ENCODE results near the gene WNT3.

Gene WNT3

DNA sequence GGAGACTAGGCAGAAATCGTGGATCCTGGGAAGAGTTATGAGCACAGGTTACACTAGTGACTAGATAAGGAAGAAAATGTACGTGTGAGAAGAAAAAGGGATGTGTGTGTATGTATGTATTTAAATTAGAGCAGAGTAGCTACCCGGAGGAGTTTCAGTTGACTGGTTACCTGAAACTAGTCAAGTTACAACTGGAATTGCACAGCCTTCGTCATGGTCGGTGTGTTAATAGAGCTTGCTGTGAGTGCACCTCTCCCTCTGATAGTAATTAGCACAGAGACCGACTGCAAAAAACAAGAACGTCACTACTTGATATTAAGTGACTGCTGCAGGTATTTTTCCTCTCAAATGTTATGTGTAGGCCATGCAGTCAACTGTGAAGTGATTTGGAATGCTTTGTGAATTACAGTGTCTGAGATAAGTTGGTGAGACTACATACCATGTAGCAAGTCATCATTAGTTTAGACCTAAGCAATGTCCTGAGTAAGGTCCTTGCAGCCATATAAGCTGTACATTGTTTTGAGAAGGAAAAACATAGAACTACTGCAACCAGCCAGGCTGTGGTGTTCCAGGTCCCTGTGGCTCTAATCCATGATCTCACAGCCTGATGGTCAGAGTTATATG, 95.7 kb downstream of the WNT3 start:
- DNase-seq = no peak

DNA sequence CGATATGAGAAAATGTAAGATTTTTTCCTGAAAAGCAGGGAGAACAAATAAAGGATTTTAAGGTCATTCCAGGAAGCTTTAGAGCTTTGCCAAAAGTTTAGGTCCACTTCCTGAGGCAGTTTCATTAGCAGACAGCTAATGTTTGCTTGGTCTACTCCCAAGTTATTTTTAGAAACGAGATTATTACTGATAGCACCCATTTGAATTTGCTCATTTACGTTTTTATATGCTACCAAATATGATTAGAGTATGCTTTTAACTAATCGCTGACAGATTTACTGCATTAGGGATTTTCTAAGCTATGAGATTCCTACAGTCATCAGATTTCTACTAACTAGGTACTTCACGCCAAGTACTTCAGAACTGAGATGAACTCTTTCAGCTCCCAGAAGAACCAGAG, 98.1 kb downstream of the WNT3 start:
- no peak for DNase-seq

DNA sequence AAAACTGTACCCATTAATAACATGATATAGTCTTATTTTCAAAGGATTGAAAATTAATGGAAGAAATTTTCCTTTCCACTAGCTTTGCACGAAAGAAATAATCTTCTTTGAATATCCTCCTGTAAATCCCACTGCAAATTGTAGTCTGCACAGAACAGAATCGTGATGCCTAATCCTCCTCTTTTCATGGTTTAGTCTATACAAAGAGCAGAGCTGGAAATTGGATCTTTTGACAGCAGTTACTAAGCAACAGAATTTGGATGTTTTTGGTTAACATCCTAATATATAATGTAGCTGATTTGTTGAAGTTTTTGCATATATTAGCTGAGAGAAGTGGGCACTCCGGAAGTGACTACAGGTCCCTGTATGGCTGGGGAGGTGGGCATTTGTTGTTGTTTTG, 98.6 kb downstream of the WNT3 start:
- DNase-seq = no peak

DNA sequence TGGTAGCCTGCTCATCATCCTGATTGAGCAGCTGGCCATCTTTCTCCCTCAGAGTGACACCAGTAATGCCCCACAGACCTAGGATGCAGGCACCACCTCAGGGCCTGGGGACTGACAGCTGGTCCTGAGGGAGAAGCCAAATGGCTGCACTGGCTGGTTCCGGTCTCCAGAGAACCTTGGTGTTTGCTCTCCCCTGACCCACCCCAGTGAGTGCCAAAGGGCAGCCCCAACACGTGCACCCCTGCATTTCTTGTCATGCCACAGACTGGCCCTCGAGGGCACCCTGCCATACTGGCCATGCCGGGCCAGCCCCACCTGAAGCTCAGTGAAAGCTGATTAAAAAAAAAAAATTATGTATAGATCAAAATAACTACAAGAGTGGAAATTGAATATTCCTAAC, 100.5 kb downstream of the WNT3 start:
- no peak for DNase-seq
